GM18502 (cell line): ENCODE measurements around the gene DSCAML1.

Experiments
- ATAC-seq: cut with Tn5 transposase; IDR thresholded peaks from one replicate; pipeline ENCODE4 v1.9.1; 2021; ENCODE audit warnings: mild to moderate bottlenecking; ENCODE audit not compliant: unreplicated experiment, poor library complexity

The DSCAML1 gene

GRCh38 chr11:117600234-117600783 is 196.7 kb downstream of the DSCAML1 start:
- ATAC-seq: no peak

GRCh38 chr11:117597071-117597470 is 199.9 kb downstream of the DSCAML1 start:
- no peak for ATAC-seq

GRCh38 chr11:117595440-117595839 is 201.6 kb downstream of the DSCAML1 start:
- no peak for ATAC-seq

- ATAC-seq: no peak
Measured at GRCh38 chr11:117594721-117595120, 202.3 kb downstream of the DSCAML1 start.

- no peak for ATAC-seq
Measured at GRCh38 chr11:117593065-117593464, 204.0 kb downstream of the DSCAML1 start.

- ATAC-seq: no peak
Measured at GRCh38 chr11:117591316-117592039, 205.5 kb downstream of the DSCAML1 start.

GRCh38 chr11:117589063-117589462 is 208.0 kb downstream of the DSCAML1 start:
- no peak for ATAC-seq

GRCh38 chr11:117588166-117588810 is 208.7 kb downstream of the DSCAML1 start:
- ATAC-seq: no peak

- ATAC-seq: no peak
Measured at GRCh38 chr11:117587416-117587815, 209.6 kb downstream of the DSCAML1 start.

- no peak for ATAC-seq
Measured at GRCh38 chr11:117586392-117586791, 210.6 kb downstream of the DSCAML1 start.

GRCh38 chr11:117585631-117586030 is 211.4 kb downstream of the DSCAML1 start:
- no peak for ATAC-seq

- ATAC-seq: no peak
Measured at GRCh38 chr11:117584056-117584830, 212.8 kb downstream of the DSCAML1 start.

- no peak for ATAC-seq
Measured at GRCh38 chr11:117583063-117583801, 213.8 kb downstream of the DSCAML1 start.

- ATAC-seq: no peak
Measured at GRCh38 chr11:117582433-117582832, 214.6 kb downstream of the DSCAML1 start.

GRCh38 chr11:117580866-117581265 is 216.2 kb downstream of the DSCAML1 start:
- ATAC-seq: no peak

- ATAC-seq: no peak
Measured at GRCh38 chr11:117579161-117579560, 217.9 kb downstream of the DSCAML1 start.

GRCh38 chr11:117575856-117576255 is 221.2 kb downstream of the DSCAML1 start:
- ATAC-seq: no peak

- no peak for ATAC-seq
Measured at GRCh38 chr11:117574551-117574950, 222.5 kb downstream of the DSCAML1 start.

GRCh38 chr11:117573326-117573725 is 223.7 kb downstream of the DSCAML1 start:
- ATAC-seq: no peak

- no peak for ATAC-seq
Measured at GRCh38 chr11:117572671-117573070, 224.3 kb downstream of the DSCAML1 start.
